Activated CD4-positive, CD25-positive, alpha-beta regulatory T cell treated with anti-CD3 and anti-CD28 coated beads, Interleukin-2, amount 50 U/mL, for 24 hours (primary cell): ENCODE results near the gene FRY.

ENCODE experiments used
- ATAC-seq, 2 donors: fragments of 150-1000 bp; cut with Tn5 transposase; one replicate each; pipeline ENCODE4 v1.10.0; 2021; ENCODE audit warnings: mild to moderate bottlenecking in 1 of 2, moderate library complexity in 1 of 2

The FRY gene

GRCh38 chr13:32178763-32179162 lies 147.2 kb downstream of the FRY start:
- ATAC-seq: no peak

GRCh38 chr13:32179708-32180107 lies 148.1 kb downstream of the FRY start:
- no peak for ATAC-seq

GRCh38 chr13:32187651-32188050 lies 156.1 kb downstream of the FRY start:
- ATAC-seq: no peak

GRCh38 chr13:32191452-32191998 lies 160.0 kb downstream of the FRY start:
- ATAC-seq: no peak

- ATAC-seq: no peak
Observed at GRCh38 chr13:32195713-32196112, 164.1 kb downstream of the FRY start.

GRCh38 chr13:32199168-32199567 lies 167.6 kb downstream of the FRY start:
- no peak for ATAC-seq

GRCh38 chr13:32200741-32201140 lies 169.2 kb downstream of the FRY start:
- ATAC-seq: no peak

- ATAC-seq: no peak
Observed at GRCh38 chr13:32201809-32202208, 170.2 kb downstream of the FRY start.

- no peak for ATAC-seq
Observed at GRCh38 chr13:32202268-32202667, 170.7 kb downstream of the FRY start.

- ATAC-seq: no peak
Observed at GRCh38 chr13:32203221-32203620, 171.6 kb downstream of the FRY start.

GRCh38 chr13:32203736-32204135 lies 172.2 kb downstream of the FRY start:
- ATAC-seq: no peak

GRCh38 chr13:32205431-32206096 lies 174.0 kb downstream of the FRY start:
- ATAC-seq: no peak

GRCh38 chr13:32206097-32206740 lies 174.6 kb downstream of the FRY start:
- ATAC-seq: no peak

GRCh38 chr13:32208860-32209259 lies 177.3 kb downstream of the FRY start:
- no peak for ATAC-seq

GRCh38 chr13:32209652-32210051 lies 178.1 kb downstream of the FRY start:
- ATAC-seq: no peak

- ATAC-seq: no peak
Observed at GRCh38 chr13:32210101-32210500, 178.5 kb downstream of the FRY start.

- no peak for ATAC-seq
Observed at GRCh38 chr13:32211813-32212212, 180.2 kb downstream of the FRY start.

GRCh38 chr13:32212421-32212820 lies 180.8 kb downstream of the FRY start:
- ATAC-seq: no peak

GRCh38 chr13:32213626-32214025 lies 182.1 kb downstream of the FRY start:
- ATAC-seq: no peak

GRCh38 chr13:32214071-32214470 lies 182.5 kb downstream of the FRY start:
- ATAC-seq: no peak

GRCh38 chr13:32216281-32216680 lies 184.7 kb downstream of the FRY start:
- ATAC-seq: no peak

GRCh38 chr13:32222046-32222676 lies 190.6 kb downstream of the FRY start:
- no peak for ATAC-seq

- no peak for ATAC-seq
Observed at GRCh38 chr13:32224916-32225315, 193.3 kb downstream of the FRY start.

GRCh38 chr13:32225481-32225931 lies 193.9 kb downstream of the FRY start:
- ATAC-seq: no peak
